ENCODE measurements around the gene RAPH1. TPM values are rescaled to one million over a fixed set of nuclear protein-coding genes. Genes with fewer than 3 reads are reported as not detected.

RAPH1 gene
- total RNA-seq, 6 experiments from 2014 or later, result 23.0 to 91.5 (median 53.4) TPM

GRCh38 chr2:203407496-203407895, 127.6 kb downstream of the RAPH1 start:
- no peaks in the 10 kb centered on the region for H3K27me3 ChIP-seq
- DNase-seq (no peak), ATAC-seq (no peak)
- no peak overlapping the region for H3K4me3 ChIP-seq
- intact Hi-C loops (cut with DNase I), result no loop called here
- no peak overlapping the region for H3K27ac ChIP-seq
- H3K36me3 ChIP-seq, result peaks cover 0 to 5% (median 0%) of the 10 kb centered on the region in 4 donors
- H3K9me3 ChIP-seq, result no peaks in the 10 kb centered on the region
- H3K4me1 ChIP-seq, result no peaks in the 10 kb centered on the region
- TF ChIP-seq CTCF (IDR thresholded peaks at IDR 0.05) (no peak), POLR2A (IDR thresholded peaks at IDR 0.05) (no peak)

- no peaks in the 10 kb centered on the region for H3K9me3 ChIP-seq
- H3K27me3 ChIP-seq, result no peaks in the 10 kb centered on the region
- peaks cover 0 to 5% (median 0%) of the 10 kb centered on the region in 4 donors for H3K36me3 ChIP-seq
- ATAC-seq (no peak), DNase-seq (no peak)
- TF ChIP-seq POLR2A (IDR thresholded peaks at IDR 0.05), result no peak
- no peak for TF ChIP-seq CTCF (IDR thresholded peaks at IDR 0.05)
- no peak overlapping the region for H3K27ac ChIP-seq
- intact Hi-C loops (cut with DNase I), result no loop called here
- H3K4me3 ChIP-seq, result no peak overlapping the region
- no peaks in the 10 kb centered on the region for H3K4me1 ChIP-seq
Observed at GRCh38 chr2:203404996-203405395, 130.1 kb downstream of the RAPH1 start.

GRCh38 chr2:203400805-203401585, 134.1 kb downstream of the RAPH1 start:
- ATAC-seq, result no peak
- intact Hi-C loops (cut with DNase I), result no loop called here
- WGBS (ENCODE audit: insufficient coverage, low coverage, low lambda C conversion rate, missing lambda C conversion rate), result 100% methylated on average over 1 of the region's 2 CpGs

GRCh38 chr2:203399031-203399430, 136.1 kb downstream of the RAPH1 start:
- Histone ChIP-seq H3K9me3 (no peaks in the 10 kb centered on the region), H3K27me3 (no peaks in the 10 kb centered on the region), H3K36me3 (no peaks in the 10 kb centered on the region), H3K4me3 (no peak overlapping the region), H3K27ac (no peak overlapping the region), H3K4me1 (no peaks in the 10 kb centered on the region)
- no peak for TF ChIP-seq POLR2A (IDR thresholded peaks at IDR 0.05)
- TF ChIP-seq CTCF (IDR thresholded peaks at IDR 0.05), result no peak
- 73% methylated on average over 1 of the region's 1 CpG for WGBS (ENCODE audit: insufficient coverage, low coverage, low lambda C conversion rate, missing lambda C conversion rate)
- no peak for DNase-seq
- no peak for ATAC-seq
- intact Hi-C loops (cut with DNase I), result no loop called here

More at GRCh38 chr2:203400805-203401585, 134.1 kb downstream of the RAPH1 start:
- Histone ChIP-seq H3K27me3 (no peaks in the 10 kb centered on the region), H3K27ac (no peak overlapping the region), H3K4me3 (no peak overlapping the region), H3K36me3 (no peaks in the 10 kb centered on the region), H3K4me1 (no peaks in the 10 kb centered on the region), H3K9me3 (no peaks in the 10 kb centered on the region)
- DNase-seq, result no peak
- TF ChIP-seq CTCF (IDR thresholded peaks at IDR 0.05) (no peak), POLR2A (IDR thresholded peaks at IDR 0.05) (no peak)
